Common myeloid progenitor, CD34-positive (primary cell): ENCODE results near the gene RPL7L1.
"Not testable (repeated sequence)": the region's sequence is repeated elsewhere in the genome, so short reads cannot be mapped to it uniquely, and the experiment has no call there.

Source experiments
- CTCF ChIA-PET: fragments of 350-600 bp; sonication (Branson Sonifier 250); formaldehyde crosslinking; loops from one replicate; lab custom pipeline; 2021; ENCODE audit warnings: antibody characterized with exemption; lab: Charles Lee
- POLR2A ChIA-PET: fragments of 350-600 bp; sonication (Branson Sonifier 250); formaldehyde crosslinking; loops from one replicate; lab custom pipeline; 2021; ENCODE audit warnings: antibody characterized with exemption; lab: Charles Lee
- DNase-seq, 3 donors: peaks; one replicate each; pipeline versions ENCODE4 v3.0.0 to v3.0.0-alpha.2; 2013
- H3K27ac ChIP-seq, 2 experiments: 1 replicate in 1 of 2; 2 replicates in 1 of 2; pipeline ENCODE4 v1.7.0; 2013; ENCODE audit warnings: inconsistent platforms in 2 of 2, low read length in 2 of 2, mild to moderate bottlenecking in 2 of 2, low read depth in 1 of 2, moderate library complexity in 1 of 2; ENCODE audit not compliant: severe bottlenecking in 2 of 2, insufficient read depth in 1 of 2, poor library complexity in 1 of 2
- H3K27me3 ChIP-seq, 5 experiments: replicated peaks in 2 of 5; 1 replicate in 3 of 5; 2 replicates in 2 of 5; pipeline versions ENCODE4 v1.6.1 to v1.7.0; 2013; ENCODE audit warnings: low read length in 4 of 5, mild to moderate bottlenecking in 2 of 5, moderate library complexity in 2 of 5, inconsistent platforms in 1 of 5; ENCODE audit not compliant: insufficient read depth in 5 of 5, control insufficient read depth in 4 of 5
- H3K36me3 ChIP-seq, 4 experiments: 1 replicate in 2 of 4; 2 replicates in 2 of 4; pipeline versions ENCODE4 v1.6.1 to v1.7.0; 2013; ENCODE audit warnings: low read length in 3 of 4, control low read depth in 1 of 4, mild to moderate bottlenecking in 1 of 4; ENCODE audit not compliant: control insufficient read depth in 4 of 4, insufficient read depth in 4 of 4
- H3K4me1 ChIP-seq, 4 experiments: 1 replicate in 3 of 4; 2 replicates in 1 of 4; pipeline versions ENCODE4 v1.6.1 to v1.7.1; 2013; ENCODE audit warnings: low read length in 3 of 4, mild to moderate bottlenecking in 3 of 4, control low read depth in 1 of 4, inconsistent platforms in 1 of 4, moderate library complexity in 1 of 4; ENCODE audit not compliant: control insufficient read depth in 4 of 4, insufficient read depth in 4 of 4; ENCODE audit errors: control extremely low read depth in 1 of 4
- H3K4me3 ChIP-seq, 7 experiments: 1 replicate in 4 of 7; 2 replicates in 3 of 7; pipeline versions ENCODE4 v1.5.1 to v1.7.0; 2013; ENCODE audit warnings: mild to moderate bottlenecking in 7 of 7, low read length in 6 of 7, moderate library complexity in 6 of 7, inconsistent platforms in 2 of 7, low read depth in 2 of 7, control low read depth in 1 of 7; ENCODE audit not compliant: insufficient read depth in 4 of 7, control insufficient read depth in 1 of 7; ENCODE audit errors: extremely low read depth in 1 of 7
- H3K9me3 ChIP-seq, 5 experiments: 1 replicate in 4 of 5; 2 replicates in 1 of 5; pipeline versions ENCODE4 v1.6.1 to v1.7.1; 2013; ENCODE audit warnings: low read length in 4 of 5, mild to moderate bottlenecking in 2 of 5, inconsistent platforms in 1 of 5, low read depth in 1 of 5, moderate library complexity in 1 of 5; ENCODE audit not compliant: control insufficient read depth in 4 of 5, insufficient read depth in 2 of 5; ENCODE audit errors: control extremely low read depth in 1 of 5
- WGBS: methylation state at CpG from one replicate; pipeline ENCODE4 v1.1.5; 2013; ENCODE audit not compliant: insufficient coverage; 5-methylcytosine and 5-hydroxymethylcytosine counted together

Gene RPL7L1

GRCh38 chr6:42889815-42890214, 10.4 kb downstream of the RPL7L1 start:
- Histone ChIP-seq H3K4me1 (peaks cover 14 to 43% (median 35%) of the 10 kb centered on the region in 4 experiments), H3K27ac (peak overlapping the region; percentile 75 to 84), H3K36me3 (peaks cover 5 to 13% (median 11%) of the 10 kb centered on the region in 4 experiments), H3K4me3 (peak overlapping the region in 6 of 7 experiments; percentile 48 to 97 (median 87)), H3K27me3 (no peaks in the 10 kb centered on the region), H3K9me3 (no peaks in the 10 kb centered on the region)
- CTCF ChIA-PET, result interaction anchor here (1.9 kb wide), 1 partner anchor 10 kb away, joined by 8 read pairs; the partner anchor contains the start of gene RPL7L1
- WGBS, result 83% methylated on average over 1 of the region's 4 CpGs
- POLR2A ChIA-PET, result interaction anchor here (2.7 kb wide), 1 partner anchor 10 kb away, joined by 13 read pairs; the partner anchor contains the start of gene RPL7L1
- peak in 1 of 3 donors; percentile 6 for DNase-seq

GRCh38 chr6:42890311-42891198, 11.1 kb downstream of the RPL7L1 start:
- H3K4me3 ChIP-seq, result peak overlapping the region; percentile 48 to 97 (median 82)
- 0% methylated on average over 49 of the region's 63 CpGs for WGBS
- DNase-seq, result peak; percentile 87 to 94 (median 93)
- CTCF ChIA-PET, result interaction anchor here (0.6 to 3.6 kb wide), 4 partner anchors 8 to 23 kb away, joined by 3 to 17 read pairs (median 3); partner anchors contain the start of gene RPL7L1
- POLR2A ChIA-PET, result interaction anchor here (2.7 kb wide), 1 partner anchor 10 kb away, joined by 13 read pairs; the partner anchor contains the start of gene RPL7L1
- no peaks in the 10 kb centered on the region for H3K9me3 ChIP-seq
- H3K27me3 ChIP-seq, result no peaks in the 10 kb centered on the region
- peak overlapping the region; percentile 75 to 84 for H3K27ac ChIP-seq
- H3K4me1 ChIP-seq, result peaks cover 14 to 43% (median 35%) of the 10 kb centered on the region in 4 experiments
- H3K36me3 ChIP-seq, result peaks cover under 1 to 8% (median 5%) of the 10 kb centered on the region in 4 experiments

DNA sequence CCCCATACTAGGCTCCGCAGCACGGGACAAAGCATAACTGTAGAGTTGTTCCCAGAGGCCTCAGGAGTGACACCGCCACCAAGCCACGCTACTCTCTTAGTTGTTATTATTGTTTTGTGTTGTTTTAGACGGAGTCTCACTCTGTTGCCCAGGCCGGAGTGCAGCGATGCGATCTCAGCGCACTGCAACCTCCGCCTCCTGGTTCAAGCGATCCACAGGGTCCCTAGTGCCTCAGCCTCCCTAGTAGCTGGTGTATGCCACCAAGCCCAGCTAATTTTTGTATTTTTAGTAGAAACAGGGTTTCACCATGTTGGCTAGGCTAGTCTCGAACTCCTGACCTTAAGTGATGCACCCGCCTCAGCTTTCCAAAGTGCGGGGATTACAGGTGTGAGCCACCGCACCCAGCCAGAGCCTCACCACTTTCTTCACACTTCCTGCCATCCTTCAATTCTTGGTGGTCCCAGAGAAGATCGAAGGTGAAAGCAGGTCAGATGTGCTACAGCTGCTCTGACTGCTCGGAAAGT, 11.8 kb downstream of the RPL7L1 start:
- Histone ChIP-seq H3K9me3 (no peaks in the 10 kb centered on the region), H3K27me3 (no peaks in the 10 kb centered on the region), H3K4me1 (peaks cover 14 to 43% (median 35%) of the 10 kb centered on the region in 4 experiments), H3K27ac (peak overlapping the region; percentile 75 to 84), H3K4me3 (peak overlapping the region; percentile 48 to 97 (median 82)), H3K36me3 (peaks cover 0 to 3% (median under 1%) of the 10 kb centered on the region in 4 experiments)
- ChIA-PET POLR2A (interaction anchor here (2.7 kb wide), 1 partner anchor 11 kb away, joined by 13 read pairs; the partner anchor contains the start of gene RPL7L1), CTCF (interaction anchor here (0.6 to 3.6 kb wide), 5 partner anchors 9 to 228 kb away, joined by 3 to 17 read pairs (median 3); partner anchors contain the start of gene RPL7L1)
- DNase-seq, result no peak
- 72% methylated on average over 16 of the region's 17 CpGs for WGBS

GRCh38 chr6:42894041-42894828, 14.8 kb downstream of the RPL7L1 start:
- not testable (repeated sequence) for H3K27me3 ChIP-seq
- POLR2A ChIA-PET, result interaction anchor here (1.8 kb wide), 1 partner anchor 15 kb away, joined by 4 read pairs; the partner anchor contains the start of gene RPL7L1
- peak; percentile 73 to 88 (median 82) for DNase-seq

DNA sequence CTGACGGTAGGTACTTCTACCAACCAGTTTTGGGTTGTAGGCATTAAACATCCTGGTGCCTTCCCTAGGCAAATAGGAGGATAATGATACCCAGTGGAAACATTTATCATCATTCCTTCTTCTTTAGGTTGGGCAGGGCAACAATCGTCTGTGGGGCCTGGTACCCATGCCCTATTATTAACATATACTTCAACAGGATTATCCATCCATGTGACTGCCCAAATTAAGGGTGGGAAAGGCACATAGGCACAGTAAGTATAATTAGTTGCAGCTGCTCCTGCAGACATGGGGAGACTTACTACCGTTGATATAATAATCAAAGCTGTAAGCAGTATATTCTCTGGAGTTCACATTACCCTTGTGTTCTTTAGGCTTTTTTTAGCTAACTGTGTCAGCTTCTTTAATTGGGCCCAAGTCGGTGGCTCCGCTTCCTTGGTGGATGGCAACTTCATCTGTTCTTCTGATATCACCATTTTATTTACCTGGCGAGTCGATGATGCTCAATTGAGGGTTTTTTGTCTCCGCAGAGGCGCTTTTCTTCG, 16.8 kb downstream of the RPL7L1 start:
- Histone ChIP-seq H3K9me3 (no peaks in the 10 kb centered on the region), H3K4me3 (no peak overlapping the region), H3K4me1 (peaks cover 8 to 35% (median 28%) of the 10 kb centered on the region in 4 experiments), H3K27ac (no peak overlapping the region), H3K27me3 (no peaks in the 10 kb centered on the region), H3K36me3 (no peaks in the 10 kb centered on the region)
- POLR2A ChIA-PET, result interaction anchor here (0.6 kb wide), 1 partner anchor 84 kb away, joined by 7 read pairs; no protein-coding TSS in a partner anchor
- CTCF ChIA-PET, result interaction anchor here (1.4 to 1.8 kb wide), 3 partner anchors 15 to 233 kb away, joined by 5 to 9 read pairs (median 5); partner anchors contain the start of gene RPL7L1
- no peak for DNase-seq
- 94% methylated on average over 9 of the region's 10 CpGs for WGBS

More at GRCh38 chr6:42894041-42894828, 14.8 kb downstream of the RPL7L1 start:
- Histone ChIP-seq H3K4me3 (peak overlapping the region in 2 of 7 experiments; percentile 4 to 48), H3K4me1 (peaks cover 14 to 46% (median 36%) of the 10 kb centered on the region in 4 experiments)
- 10% methylated on average over 12 of the region's 19 CpGs for WGBS
- H3K36me3 ChIP-seq, H3K9me3 ChIP-seq, H3K27ac ChIP-seq: not testable (repeated sequence)
- CTCF ChIA-PET, result interaction anchor here (0.6 to 3.6 kb wide), 6 partner anchors 10 to 231 kb away, joined by 3 to 17 read pairs (median 3); partner anchors contain the start of gene RPL7L1

DNA sequence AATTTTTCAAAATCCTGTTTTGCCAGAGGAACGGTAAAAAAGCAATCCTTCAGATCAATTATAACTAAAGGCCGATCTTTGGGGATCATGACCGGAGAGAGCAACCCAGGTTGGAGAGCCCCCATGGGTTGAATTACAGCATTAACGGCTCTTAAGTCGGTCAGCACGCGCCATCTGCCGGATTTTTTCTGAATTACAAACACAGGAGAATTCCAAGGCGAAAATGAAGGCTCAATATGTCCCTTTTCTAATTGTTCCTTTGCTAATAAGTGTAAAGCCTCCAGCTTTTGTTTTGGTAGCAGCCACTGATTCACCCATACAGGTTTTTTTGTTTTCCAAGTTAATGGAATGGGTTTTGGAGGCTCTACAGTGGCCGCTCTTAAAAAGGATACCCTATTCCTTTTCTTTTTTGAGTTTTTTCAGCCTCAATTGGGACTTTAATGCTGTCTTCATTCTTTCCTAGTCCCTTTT, 19.5 kb downstream of the RPL7L1 start:
- H3K4me3 ChIP-seq, result no peak overlapping the region
- H3K4me1 ChIP-seq, result peaks cover 0 to 23% (median 15%) of the 10 kb centered on the region in 4 experiments
- POLR2A ChIA-PET, result interaction anchor here (0.9 kb wide), 1 partner anchor 19 kb away, joined by 3 read pairs; the partner anchor contains the start of gene RPL7L1
- peak; percentile 75 to 87 (median 77) for DNase-seq
- H3K9me3 ChIP-seq, result no peaks in the 10 kb centered on the region
- H3K36me3 ChIP-seq, result no peaks in the 10 kb centered on the region
- WGBS, result 2% methylated on average over 5 of the region's 10 CpGs
- H3K27ac ChIP-seq, result no peak overlapping the region
- no peaks in the 10 kb centered on the region for H3K27me3 ChIP-seq
- CTCF ChIA-PET, result interaction anchor here (0.7 to 4.0 kb wide), 5 partner anchors 14 to 248 kb away, joined by 3 to 39 read pairs (median 3); no protein-coding TSS in a partner anchor
